Mesodermal cell (in vitro differentiated cells): Measurements from ENCODE around the gene CBFA2T3.

ENCODE experiments used
- H3K27ac ChIP-seq: 2 replicates; pipeline ENCODE4 v1.7.0; 2013; ENCODE audit warnings: mild to moderate bottlenecking, low read depth, low read length, moderate library complexity; ENCODE audit not compliant: severe bottlenecking
- H3K36me3 ChIP-seq: 2 replicates; pipeline ENCODE4 v1.7.1; 2013; ENCODE audit warnings: mild to moderate bottlenecking, low read length, moderate library complexity; ENCODE audit not compliant: control insufficient read depth, insufficient read depth
- H3K4me1 ChIP-seq: one replicate; pipeline ENCODE4 v1.7.1; 2013; ENCODE audit warnings: mild to moderate bottlenecking, low read length; ENCODE audit not compliant: insufficient read depth, control insufficient read depth, poor library complexity, severe bottlenecking
- H3K4me3 ChIP-seq: 2 replicates; pipeline ENCODE4 v1.7.0; 2013; ENCODE audit warnings: low read length, control low read depth, mild to moderate bottlenecking; ENCODE audit not compliant: insufficient read depth, poor library complexity, severe bottlenecking; ENCODE audit errors: extremely low read depth
- H3K9me3 ChIP-seq: 2 replicates; pipeline ENCODE4 v1.7.1; 2013; ENCODE audit warnings: mild to moderate bottlenecking, low read length, moderate library complexity; ENCODE audit not compliant: control insufficient read depth
- WGBS, 2 experiments: methylation state at CpG; one replicate each; pipeline ENCODE4 v1.1.5; 2013; ENCODE audit warnings: missing lambda C conversion rate in 2 of 2; ENCODE audit not compliant: insufficient coverage in 2 of 2; 5-methylcytosine and 5-hydroxymethylcytosine counted together

Gene CBFA2T3

DNA sequence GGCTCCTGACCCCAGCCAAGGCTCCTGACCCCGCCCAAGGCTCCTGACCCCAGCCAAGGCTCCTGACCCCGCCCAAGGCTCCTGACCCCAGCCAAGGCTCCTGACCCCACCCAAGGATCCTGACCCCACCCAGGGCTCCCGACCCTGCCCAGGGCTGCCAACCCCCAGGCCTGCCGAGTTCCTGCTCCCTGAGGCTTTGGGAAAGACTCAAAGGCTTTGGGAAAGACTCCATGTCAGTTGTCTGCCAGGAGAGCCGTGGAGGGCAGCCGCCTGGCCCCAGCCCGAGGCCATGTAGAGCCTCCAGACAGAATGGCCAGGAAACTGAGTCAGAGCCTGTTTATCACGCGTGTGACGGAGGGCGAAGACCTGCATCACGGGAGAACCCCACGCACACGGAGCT is 21.1 kb downstream of the CBFA2T3 start:
- no peaks in the 10 kb centered on the region for H3K9me3 ChIP-seq
- H3K4me1 ChIP-seq: no peaks in the 10 kb centered on the region
- WGBS, 2 experiments: 94 to 98% methylated on average over 11 to 12 of the region's 14 CpGs
- H3K36me3 ChIP-seq: no peaks in the 10 kb centered on the region
- H3K27ac ChIP-seq: no peak overlapping the region
- no peak overlapping the region for H3K4me3 ChIP-seq

- Histone ChIP-seq H3K36me3 (no peaks in the 10 kb centered on the region), H3K4me3 (no peak overlapping the region), H3K4me1 (no peaks in the 10 kb centered on the region), H3K9me3 (no peaks in the 10 kb centered on the region), H3K27ac (no peak overlapping the region)
- WGBS, 2 experiments: 76 to 83% methylated on average over 25 to 26 of the region's 28 CpGs
Observed at GRCh38 chr16:88953003-88953690, 23.9 kb downstream of the CBFA2T3 start.

DNA sequence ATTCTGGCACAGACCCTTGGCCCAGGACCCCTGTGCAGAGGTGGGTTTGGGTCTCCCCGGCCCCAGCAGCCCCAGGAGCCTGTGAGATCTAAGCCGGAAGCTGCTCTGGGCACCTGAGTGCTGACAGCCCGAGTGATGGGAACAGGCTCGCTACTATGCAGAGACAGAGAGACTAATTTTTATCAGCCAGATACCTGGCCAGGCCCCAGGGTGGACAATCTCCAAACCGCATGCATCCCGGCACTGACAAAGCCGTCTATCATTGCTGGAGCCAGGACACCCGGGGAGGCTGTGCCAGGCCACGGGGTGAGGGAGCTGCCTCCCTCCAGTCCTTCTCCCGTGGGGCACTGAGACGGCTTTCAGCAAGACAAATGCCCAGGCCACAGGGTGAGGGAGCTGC is 25.0 kb downstream of the CBFA2T3 start:
- Histone ChIP-seq H3K4me3 (no peak overlapping the region), H3K9me3 (no peaks in the 10 kb centered on the region), H3K4me1 (no peaks in the 10 kb centered on the region), H3K36me3 (no peaks in the 10 kb centered on the region), H3K27ac (no peak overlapping the region)
- WGBS, 2 experiments: 93% methylated on average over 11 of the region's 11 CpGs

DNA sequence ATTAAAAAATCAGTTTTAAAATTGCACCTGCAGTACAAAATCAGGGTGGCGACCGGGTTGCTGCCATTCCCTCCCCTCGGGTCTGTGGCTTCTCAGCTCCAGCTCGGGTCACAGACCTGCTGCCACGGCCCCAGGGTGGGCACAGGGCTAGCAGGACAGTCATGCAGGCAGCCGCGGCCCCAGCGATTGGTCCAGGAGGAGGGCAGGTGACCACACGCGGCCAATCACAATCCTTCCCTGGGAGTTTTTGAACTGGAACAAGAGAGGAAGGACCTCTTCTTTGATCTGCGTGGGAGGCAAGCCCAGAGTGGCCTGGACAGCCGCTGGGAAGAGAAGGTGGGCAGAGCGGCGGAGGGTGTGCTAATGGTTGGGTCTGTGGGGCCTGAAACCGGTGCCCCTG is 25.5 kb downstream of the CBFA2T3 start:
- no peaks in the 10 kb centered on the region for H3K9me3 ChIP-seq
- 90 to 91% methylated on average over 12 to 15 of the region's 15 CpGs for WGBS, 2 experiments
- no peak overlapping the region for H3K27ac ChIP-seq
- no peaks in the 10 kb centered on the region for H3K36me3 ChIP-seq
- no peak overlapping the region for H3K4me3 ChIP-seq
- H3K4me1 ChIP-seq: no peaks in the 10 kb centered on the region

DNA sequence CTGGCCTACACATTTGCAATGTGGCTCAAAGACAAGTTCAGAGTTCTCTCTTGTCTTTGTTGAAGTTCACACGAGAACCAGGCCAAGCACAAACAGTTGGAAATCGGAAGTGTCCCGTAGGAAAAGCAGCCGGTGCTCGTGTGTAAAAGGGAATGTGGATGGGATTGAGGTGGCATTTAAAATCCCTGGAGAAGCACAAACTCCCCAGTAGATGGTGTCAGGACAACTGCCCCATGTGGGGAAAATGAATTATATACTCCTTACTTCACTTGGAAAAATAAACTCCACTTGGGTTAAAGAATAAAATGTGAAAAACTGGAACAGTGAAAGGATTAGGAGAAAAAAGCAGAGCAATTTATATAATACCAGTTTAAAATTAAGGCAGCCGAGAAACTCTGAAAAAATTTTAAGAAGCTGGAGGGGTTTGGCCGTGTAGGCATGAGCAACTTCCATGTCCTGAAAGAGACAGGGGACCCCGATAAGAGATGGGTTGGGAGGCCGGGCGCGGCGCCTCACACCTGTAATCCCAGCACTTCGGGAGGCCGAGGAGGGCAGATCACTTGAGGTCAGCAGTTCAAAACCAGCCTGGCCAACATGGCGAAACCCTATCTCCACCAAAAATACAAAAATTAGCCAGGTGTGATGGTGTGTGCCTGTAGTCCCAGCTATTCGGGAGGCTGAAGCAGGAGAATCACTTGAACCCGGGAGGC is 28.1 kb downstream of the CBFA2T3 start:
- no peaks in the 10 kb centered on the region for H3K9me3 ChIP-seq
- H3K4me1 ChIP-seq: no peaks in the 10 kb centered on the region
- no peaks in the 10 kb centered on the region for H3K36me3 ChIP-seq
- H3K27ac ChIP-seq: no peak overlapping the region
- WGBS, 2 experiments: 82 to 83% methylated on average over 7 to 17 of the region's 17 CpGs
- H3K4me3 ChIP-seq: no peak overlapping the region

DNA sequence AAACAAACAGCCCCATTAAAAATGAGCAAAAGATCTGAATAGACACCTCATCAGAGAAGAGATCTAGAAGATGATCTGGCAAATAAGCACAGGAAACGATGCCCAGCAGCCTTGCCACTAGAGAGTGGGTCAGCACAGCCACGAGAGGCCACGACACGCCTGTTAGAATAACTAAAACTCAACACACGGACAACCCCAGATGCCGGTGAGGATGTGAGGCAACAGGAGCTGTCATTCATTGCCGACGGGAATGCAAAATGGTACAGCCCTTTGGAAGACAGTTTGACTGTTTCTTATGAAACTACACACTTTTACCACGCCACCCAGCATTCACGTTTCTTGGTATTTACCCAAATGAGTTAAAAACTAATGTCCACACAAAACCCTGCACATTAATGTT is 31.5 kb downstream of the CBFA2T3 start:
- no peaks in the 10 kb centered on the region for H3K4me1 ChIP-seq
- 71 to 78% methylated on average over 7 of the region's 10 CpGs for WGBS, 2 experiments
- H3K4me3 ChIP-seq: no peak overlapping the region
- H3K9me3 ChIP-seq: no peaks in the 10 kb centered on the region
- H3K36me3 ChIP-seq: no peaks in the 10 kb centered on the region
- no peak overlapping the region for H3K27ac ChIP-seq

- Histone ChIP-seq H3K36me3 (no peaks in the 10 kb centered on the region), H3K4me3 (no peak overlapping the region), H3K27ac (no peak overlapping the region), H3K9me3 (no peaks in the 10 kb centered on the region), H3K4me1 (no peaks in the 10 kb centered on the region)
- WGBS, 2 experiments: 84 to 88% methylated on average over 16 to 19 of the region's 20 CpGs
Observed at GRCh38 chr16:88943741-88944140, 33.3 kb downstream of the CBFA2T3 start.

- Histone ChIP-seq H3K9me3 (no peaks in the 10 kb centered on the region), H3K36me3 (no peaks in the 10 kb centered on the region), H3K27ac (no peak overlapping the region), H3K4me1 (no peaks in the 10 kb centered on the region), H3K4me3 (no peak overlapping the region)
- 91 to 92% methylated on average over 14 to 15 of the region's 18 CpGs for WGBS, 2 experiments
Observed at GRCh38 chr16:88943131-88943664, 33.8 kb downstream of the CBFA2T3 start.

GRCh38 chr16:88941913-88942909 is 34.8 kb downstream of the CBFA2T3 start:
- no peaks in the 10 kb centered on the region for H3K36me3 ChIP-seq
- no peaks in the 10 kb centered on the region for H3K4me1 ChIP-seq
- no peak overlapping the region for H3K27ac ChIP-seq
- no peak overlapping the region for H3K4me3 ChIP-seq
- no peaks in the 10 kb centered on the region for H3K9me3 ChIP-seq
- WGBS, 2 experiments: 31 to 33% methylated on average over 49 to 53 of the region's 54 CpGs
